ENCODE data around the gene VARS1. TPM values are rescaled to one million over a fixed set of nuclear protein-coding genes. Genes with fewer than 3 reads are reported as not detected.
A peak's percentile ranks its signal among the peaks of the same experiment; 100 is the strongest.

Gene VARS1
- total RNA-seq, 2 donors from 2014 or later: 81.4 to 83.1 TPM

DNA sequence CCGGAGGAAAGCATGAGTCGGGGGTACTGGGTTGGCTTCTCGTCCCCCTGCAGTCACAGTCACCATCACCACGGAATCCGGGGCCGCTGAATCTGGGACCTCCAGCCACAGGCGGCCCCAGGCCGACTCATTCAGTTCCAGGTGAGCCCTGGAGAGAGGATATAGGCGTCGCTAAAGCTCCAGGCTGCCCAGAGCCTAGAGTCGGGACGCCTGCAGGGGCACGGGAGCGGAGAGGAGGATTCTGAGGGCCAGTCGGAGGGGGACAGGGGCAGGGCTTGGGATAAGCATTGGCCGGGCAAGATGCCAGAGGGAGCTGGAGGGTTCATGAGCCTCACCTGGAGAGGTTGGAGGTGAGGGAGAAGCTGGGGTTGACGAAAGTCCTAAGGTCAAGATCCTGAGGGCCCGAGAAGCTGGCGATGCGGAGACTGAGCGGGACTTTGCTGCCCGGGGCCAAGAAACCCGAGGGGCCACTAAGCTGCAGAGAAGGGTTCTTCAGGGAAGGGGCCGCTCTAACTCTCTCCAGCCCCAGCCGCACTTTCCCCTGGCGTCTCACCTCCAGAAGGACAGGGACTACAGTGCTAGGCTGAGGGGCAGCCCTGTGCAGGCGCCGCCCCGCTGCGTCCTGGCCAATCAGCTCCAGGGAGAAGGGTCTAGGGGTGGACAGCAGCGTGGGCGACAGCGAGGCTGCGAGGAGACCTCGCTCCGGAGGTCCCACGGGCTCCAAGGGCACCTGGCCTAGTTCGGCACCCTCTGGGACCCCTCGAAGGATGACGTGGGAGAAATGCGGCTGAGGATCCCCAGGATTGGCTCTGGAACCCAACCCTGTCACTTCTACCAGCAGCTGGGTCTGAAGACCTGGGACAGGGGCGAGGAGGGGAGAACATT lies 29.4 kb downstream of the VARS1 start:
- H3K27me3 Mint-ChIP-seq (ENCODE audit: insufficient read depth): no peaks in the 10 kb centered on the region
- H3K9me3 ChIP-seq (ENCODE audit: control insufficient read depth, low read length): no peaks in the 10 kb centered on the region
- no peaks in the 10 kb centered on the region for H3K27me3 ChIP-seq (ENCODE audit: control insufficient read depth, insufficient read depth, low read length, poor library complexity, severe bottlenecking)
- no peak overlapping the region for H3K4me3 ChIP-seq (ENCODE audit: low read length)
- 67 to 76% methylated on average over 34 to 42 of the region's 42 CpGs for WGBS, 2 experiments (ENCODE audit: insufficient coverage in 1 of 2, insufficient read length in 1 of 2)
- H3K9ac ChIP-seq (ENCODE audit: extremely low read depth, low read length, poor library complexity, severe bottlenecking): no peak overlapping the region
- no peak overlapping the region for H3K27ac ChIP-seq (ENCODE audit: low read depth, low read length)
- peak overlapping the region; percentile 41 for H3K27ac Mint-ChIP-seq
- no peaks in the 10 kb centered on the region for H3K9me3 Mint-ChIP-seq
- peaks cover 18% of the 10 kb centered on the region for H3K4me1 Mint-ChIP-seq
- H3K4me3 Mint-ChIP-seq: peak overlapping the region; percentile 51
- peak; percentile 33 for TF ChIP-seq CTCF (conservative IDR thresholded peaks at IDR 0.05)
- H3K36me3 ChIP-seq (ENCODE audit: control insufficient read depth, insufficient read depth, low read length): no peaks in the 10 kb centered on the region
- H3K36me3 Mint-ChIP-seq (ENCODE audit: low read depth): peaks cover 13% of the 10 kb centered on the region
- H3K4me1 ChIP-seq (ENCODE audit: control insufficient read depth, insufficient read depth, low read length): no peaks in the 10 kb centered on the region
- peak; percentile 82 for DNase-seq

DNA sequence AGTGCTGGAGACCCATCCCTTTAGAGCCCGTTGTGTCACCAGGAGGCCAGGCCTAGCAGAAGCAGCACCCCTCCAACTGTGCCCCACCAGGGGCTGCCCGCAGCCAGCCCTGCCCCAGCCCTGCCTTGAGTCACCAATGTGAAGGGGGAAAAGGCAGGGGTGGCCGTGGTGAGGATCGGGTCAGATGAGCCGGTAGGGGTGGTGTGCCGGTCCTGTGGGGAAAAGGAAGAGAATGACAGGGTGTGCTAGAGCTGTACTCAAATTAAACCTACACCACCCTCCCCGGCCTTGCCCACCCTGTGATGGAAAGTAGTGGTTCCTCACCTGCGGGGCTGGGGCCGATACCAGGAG lies 30.0 kb downstream of the VARS1 start:
- Mint-ChIP-seq H3K9me3 (no peaks in the 10 kb centered on the region), H3K4me3 (peak overlapping the region; percentile 51), H3K4me1 (peaks cover 18% of the 10 kb centered on the region), H3K27me3 (ENCODE audit: insufficient read depth) (no peaks in the 10 kb centered on the region), H3K36me3 (ENCODE audit: low read depth) (peaks cover 19% of the 10 kb centered on the region), H3K27ac (peak overlapping the region; percentile 41)
- Histone ChIP-seq H3K9me3 (ENCODE audit: control insufficient read depth, low read length) (no peaks in the 10 kb centered on the region), H3K27ac (ENCODE audit: low read depth, low read length) (no peak overlapping the region), H3K9ac (ENCODE audit: extremely low read depth, low read length, poor library complexity, severe bottlenecking) (no peak overlapping the region), H3K4me3 (ENCODE audit: low read length) (no peak overlapping the region), H3K27me3 (ENCODE audit: control insufficient read depth, insufficient read depth, low read length, poor library complexity, severe bottlenecking) (no peaks in the 10 kb centered on the region), H3K4me1 (ENCODE audit: control insufficient read depth, insufficient read depth, low read length) (no peaks in the 10 kb centered on the region), H3K36me3 (ENCODE audit: control insufficient read depth, insufficient read depth, low read length) (no peaks in the 10 kb centered on the region)
- 92 to 100% methylated on average over 3 to 9 of the region's 9 CpGs for WGBS, 2 experiments (ENCODE audit: insufficient coverage in 1 of 2, insufficient read length in 1 of 2)
- TF ChIP-seq CTCF (conservative IDR thresholded peaks at IDR 0.05): no peak
- DNase-seq: no peak

- peaks cover 23% of the 10 kb centered on the region for H3K36me3 Mint-ChIP-seq (ENCODE audit: low read depth)
- 88 to 93% methylated on average over 2 to 4 of the region's 4 CpGs for WGBS, 2 experiments (ENCODE audit: insufficient coverage in 1 of 2, insufficient read length in 1 of 2)
- no peak overlapping the region for H3K27ac ChIP-seq (ENCODE audit: low read depth, low read length)
These were observed 31.4 kb downstream of the VARS1 start for GRCh38 chr6:31764198-31764597.

More at GRCh38 chr6:31764198-31764597, 31.4 kb downstream of the VARS1 start:
- H3K4me3 ChIP-seq (ENCODE audit: low read length): no peak overlapping the region
- no peak for TF ChIP-seq CTCF (conservative IDR thresholded peaks at IDR 0.05)
- H3K4me3 Mint-ChIP-seq: no peak overlapping the region
- H3K4me1 ChIP-seq (ENCODE audit: control insufficient read depth, insufficient read depth, low read length): no peaks in the 10 kb centered on the region
- no peaks in the 10 kb centered on the region for H3K9me3 Mint-ChIP-seq
- no peak overlapping the region for H3K9ac ChIP-seq (ENCODE audit: extremely low read depth, low read length, poor library complexity, severe bottlenecking)
- peak overlapping the region; percentile 67 for H3K27ac Mint-ChIP-seq
- no peaks in the 10 kb centered on the region for H3K27me3 Mint-ChIP-seq (ENCODE audit: insufficient read depth)
- DNase-seq: no peak
- H3K9me3 ChIP-seq (ENCODE audit: control insufficient read depth, low read length): no peaks in the 10 kb centered on the region
- H3K4me1 Mint-ChIP-seq: peaks cover 18% of the 10 kb centered on the region
- no peaks in the 10 kb centered on the region for H3K36me3 ChIP-seq (ENCODE audit: control insufficient read depth, insufficient read depth, low read length)
- no peaks in the 10 kb centered on the region for H3K27me3 ChIP-seq (ENCODE audit: control insufficient read depth, insufficient read depth, low read length, poor library complexity, severe bottlenecking)

Data from endodermal cell (in vitro differentiated cells).